ENCODE results near the gene TLCD3B. TPM values are rescaled to one million over a fixed set of nuclear protein-coding genes. Genes with fewer than 3 reads are reported as not detected.

TLCD3B gene
- total and polyA plus RNA-seq, 9 of the 15 experiments (the other 6 are each of a cell fraction or from before 2014, with no cell fraction given): 0.10 to 0.52 (median 0.23) TPM; not detected in 4

DNA sequence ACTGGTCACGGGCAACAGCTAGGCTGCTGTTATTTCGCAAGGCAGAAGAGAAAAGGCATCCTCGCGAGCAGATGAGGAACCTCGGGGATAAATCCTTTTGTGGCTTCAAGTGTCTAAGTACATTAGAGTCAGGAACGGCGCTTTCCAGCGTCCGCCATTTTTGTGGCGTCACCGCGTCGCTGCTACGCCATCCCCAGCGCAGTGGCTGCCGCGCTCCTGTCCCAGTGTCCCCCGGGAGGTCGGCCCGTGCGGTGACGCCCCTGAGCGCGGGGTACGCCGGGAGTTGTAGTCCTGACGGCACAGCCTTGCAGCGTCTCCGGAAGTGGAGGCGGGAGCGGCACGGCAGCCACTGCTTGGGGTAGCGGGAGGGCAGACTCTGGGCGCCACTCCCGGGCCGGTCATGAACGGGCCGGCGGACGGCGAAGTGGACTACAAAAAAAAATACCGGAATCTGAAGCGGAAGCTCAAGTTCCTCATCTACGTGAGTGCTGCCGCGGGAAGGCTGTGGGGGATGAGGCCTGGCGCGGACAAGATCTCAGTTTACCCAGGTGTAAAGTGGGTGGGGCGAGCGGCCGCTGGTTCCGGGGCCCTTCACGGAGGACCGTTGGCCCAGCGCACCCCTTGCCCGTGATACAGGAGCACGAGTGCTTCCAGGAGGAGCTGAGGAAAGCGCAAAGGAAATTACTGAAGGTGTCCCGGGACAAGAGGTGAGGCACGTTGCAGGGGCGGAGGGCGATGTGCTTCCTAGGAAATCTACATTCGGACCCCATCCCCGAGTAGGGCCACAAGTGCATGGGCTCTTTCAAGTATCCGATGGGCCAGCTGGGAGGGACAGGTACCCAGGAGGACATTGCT, 34.9 kb downstream of the TLCD3B start, which contains the start of gene INO80E (continued):
- TF ChIP-seq SMC3 (conservative IDR thresholded peaks at IDR 0.05; ENCODE audit: insufficient read depth, low read depth, low read length): no peak
- TF ChIP-seq, protein P1, sequence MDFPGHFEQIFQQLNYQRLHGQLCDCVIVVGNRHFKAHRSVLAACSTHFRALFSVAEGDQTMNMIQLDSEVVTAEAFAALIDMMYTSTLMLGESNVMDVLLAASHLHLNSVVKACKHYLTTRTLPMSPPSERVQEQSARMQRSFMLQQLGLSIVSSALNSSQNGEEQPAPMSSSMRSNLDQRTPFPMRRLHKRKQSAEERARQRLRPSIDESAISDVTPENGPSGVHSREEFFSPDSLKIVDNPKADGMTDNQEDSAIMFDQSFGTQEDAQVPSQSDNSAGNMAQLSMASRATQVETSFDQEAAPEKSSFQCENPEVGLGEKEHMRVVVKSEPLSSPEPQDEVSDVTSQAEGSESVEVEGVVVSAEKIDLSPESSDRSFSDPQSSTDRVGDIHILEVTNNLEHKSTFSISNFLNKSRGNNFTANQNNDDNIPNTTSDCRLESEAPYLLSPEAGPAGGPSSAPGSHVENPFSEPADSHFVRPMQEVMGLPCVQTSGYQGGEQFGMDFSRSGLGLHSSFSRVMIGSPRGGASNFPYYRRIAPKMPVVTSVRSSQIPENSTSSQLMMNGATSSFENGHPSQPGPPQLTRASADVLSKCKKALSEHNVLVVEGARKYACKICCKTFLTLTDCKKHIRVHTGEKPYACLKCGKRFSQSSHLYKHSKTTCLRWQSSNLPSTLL (IDR thresholded peaks at IDR 0.05): no peak
- peak in 1 of 2 experiments; percentile 74; a peak in 2 of 4 replicates for TF ChIP-seq CSDE1 (IDR thresholded peaks at IDR 0.05)
- TF ChIP-seq RBM25 (IDR thresholded peaks at IDR 0.05; ENCODE audit: low read depth, low read length, severe bottlenecking): no peak
- TF ChIP-seq, protein P2, sequence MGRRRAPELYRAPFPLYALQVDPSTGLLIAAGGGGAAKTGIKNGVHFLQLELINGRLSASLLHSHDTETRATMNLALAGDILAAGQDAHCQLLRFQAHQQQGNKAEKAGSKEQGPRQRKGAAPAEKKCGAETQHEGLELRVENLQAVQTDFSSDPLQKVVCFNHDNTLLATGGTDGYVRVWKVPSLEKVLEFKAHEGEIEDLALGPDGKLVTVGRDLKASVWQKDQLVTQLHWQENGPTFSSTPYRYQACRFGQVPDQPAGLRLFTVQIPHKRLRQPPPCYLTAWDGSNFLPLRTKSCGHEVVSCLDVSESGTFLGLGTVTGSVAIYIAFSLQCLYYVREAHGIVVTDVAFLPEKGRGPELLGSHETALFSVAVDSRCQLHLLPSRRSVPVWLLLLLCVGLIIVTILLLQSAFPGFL (CRISPR knock-in tag; IDR thresholded peaks at IDR 0.05): no peak
- TF ChIP-seq ZNF41 (CRISPR knock-in tag; conservative IDR thresholded peaks at IDR 0.05): no peak
- no peak for TF ChIP-seq NCOA4 (IDR thresholded peaks at IDR 0.05; ENCODE audit: partially characterized antibody)
- TF ChIP-seq ZNF699 (CRISPR knock-in tag; IDR thresholded peaks at IDR 0.05; ENCODE audit: insufficient replicate concordance): no peak
- TF ChIP-seq, protein P3, sequence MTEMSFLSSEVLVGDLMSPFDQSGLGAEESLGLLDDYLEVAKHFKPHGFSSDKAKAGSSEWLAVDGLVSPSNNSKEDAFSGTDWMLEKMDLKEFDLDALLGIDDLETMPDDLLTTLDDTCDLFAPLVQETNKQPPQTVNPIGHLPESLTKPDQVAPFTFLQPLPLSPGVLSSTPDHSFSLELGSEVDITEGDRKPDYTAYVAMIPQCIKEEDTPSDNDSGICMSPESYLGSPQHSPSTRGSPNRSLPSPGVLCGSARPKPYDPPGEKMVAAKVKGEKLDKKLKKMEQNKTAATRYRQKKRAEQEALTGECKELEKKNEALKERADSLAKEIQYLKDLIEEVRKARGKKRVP (CRISPR knock-in tag; IDR thresholded peaks at IDR 0.05): no peak
- no peak for TF ChIP-seq ZNF830 (CRISPR knock-in tag; IDR thresholded peaks at IDR 0.05)
- TF ChIP-seq MED1 (CRISPR knock-in tag; IDR thresholded peaks at IDR 0.05; ENCODE audit: borderline replicate concordance): no peak
- no peak for TF ChIP-seq XRCC4 (IDR thresholded peaks at IDR 0.05; ENCODE audit: extremely low read depth, insufficient read depth, insufficient read length)
- peak; percentile 96 for TF ChIP-seq ATF7 (IDR thresholded peaks at IDR 0.05)
- TF ChIP-seq, protein P4, sequence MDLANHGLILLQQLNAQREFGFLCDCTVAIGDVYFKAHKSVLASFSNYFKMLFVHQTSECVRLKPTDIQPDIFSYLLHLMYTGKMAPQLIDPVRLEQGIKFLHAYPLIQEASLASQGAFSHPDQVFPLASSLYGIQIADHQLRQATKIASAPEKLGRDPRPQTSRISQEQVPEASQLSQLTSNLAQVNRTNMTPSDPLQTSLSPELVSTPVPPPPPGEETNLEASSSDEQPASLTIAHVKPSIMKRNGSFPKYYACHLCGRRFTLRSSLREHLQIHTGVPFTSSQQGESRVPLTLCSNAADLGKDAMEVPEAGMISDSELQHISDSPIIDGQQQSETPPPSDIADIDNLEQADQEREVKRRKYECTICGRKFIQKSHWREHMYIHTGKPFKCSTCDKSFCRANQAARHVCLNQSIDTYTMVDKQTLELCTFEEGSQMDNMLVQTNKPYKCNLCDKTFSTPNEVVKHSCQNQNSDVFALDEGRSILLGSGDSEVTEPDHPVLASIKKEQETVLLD (IDR thresholded peaks at IDR 0.05): peak; percentile 46; the same call in 1 of the 2 replicates
- peak; percentile 9; the same call in 1 of the 2 replicates for TF ChIP-seq MYC (IDR thresholded peaks at IDR 0.05; ENCODE audit: low read depth, low read length)
- TF ChIP-seq MYC (CRISPR knock-in tag; IDR thresholded peaks at IDR 0.05; ENCODE audit: borderline replicate concordance, low read depth): no peak; the same call in none of the 2 replicates
- TF ChIP-seq MAFF (IDR thresholded peaks at IDR 0.05; ENCODE audit: low read length): no peak
- peak; percentile 29; the same call in 1 of the 2 replicates for TF ChIP-seq CEBPG (CRISPR knock-in tag; IDR thresholded peaks at IDR 0.05)
- TF ChIP-seq CEBPG (tag; conservative IDR thresholded peaks at IDR 0.05 in 1 of 2, IDR thresholded peaks at IDR 0.05 in 1 of 2): no peak
- TF ChIP-seq ZNF707 (CRISPR knock-in tag; conservative IDR thresholded peaks at IDR 0.05): no peak
- TF ChIP-seq, protein P5, sequence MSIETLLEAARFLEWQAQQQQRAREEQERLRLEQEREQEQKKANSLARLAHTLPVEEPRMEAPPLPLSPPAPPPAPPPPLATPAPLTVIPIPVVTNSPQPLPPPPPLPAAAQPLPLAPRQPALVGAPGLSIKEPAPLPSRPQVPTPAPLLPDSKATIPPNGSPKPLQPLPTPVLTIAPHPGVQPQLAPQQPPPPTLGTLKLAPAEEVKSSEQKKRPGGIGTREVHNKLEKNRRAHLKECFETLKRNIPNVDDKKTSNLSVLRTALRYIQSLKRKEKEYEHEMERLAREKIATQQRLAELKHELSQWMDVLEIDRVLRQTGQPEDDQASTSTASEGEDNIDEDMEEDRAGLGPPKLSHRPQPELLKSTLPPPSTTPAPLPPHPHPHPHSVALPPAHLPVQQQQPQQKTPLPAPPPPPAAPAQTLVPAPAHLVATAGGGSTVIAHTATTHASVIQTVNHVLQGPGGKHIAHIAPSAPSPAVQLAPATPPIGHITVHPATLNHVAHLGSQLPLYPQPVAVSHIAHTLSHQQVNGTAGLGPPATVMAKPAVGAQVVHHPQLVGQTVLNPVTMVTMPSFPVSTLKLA (conservative IDR thresholded peaks at IDR 0.05): peak; percentile 79 to 87

Data from K562 (cell line).